ENCODE measurements around the gene TBC1D9.

TBC1D9 gene

GRCh38 chr4:140633124-140633523 lies 123.1 kb downstream of the TBC1D9 start:
- Histone ChIP-seq H3K9me3 (ENCODE audit: insufficient read depth, low read depth, low read length) (no peaks in the 10 kb centered on the region), H3K27me3 (ENCODE audit: insufficient read depth, low read length) (no peaks in the 10 kb centered on the region), H3K27ac (ENCODE audit: low read depth, low read length) (no peak overlapping the region), H3K36me3 (ENCODE audit: insufficient read depth, low read length) (no peaks in the 10 kb centered on the region), H3K9ac (ENCODE audit: low read depth, low read length) (no peak overlapping the region), H3K4me3 (ENCODE audit: low read length) (no peak overlapping the region), H3K4me1 (ENCODE audit: insufficient read depth, low read length) (no peaks in the 10 kb centered on the region)
- WGBS, result 90% methylated on average over 1 of the region's 2 CpGs

DNA sequence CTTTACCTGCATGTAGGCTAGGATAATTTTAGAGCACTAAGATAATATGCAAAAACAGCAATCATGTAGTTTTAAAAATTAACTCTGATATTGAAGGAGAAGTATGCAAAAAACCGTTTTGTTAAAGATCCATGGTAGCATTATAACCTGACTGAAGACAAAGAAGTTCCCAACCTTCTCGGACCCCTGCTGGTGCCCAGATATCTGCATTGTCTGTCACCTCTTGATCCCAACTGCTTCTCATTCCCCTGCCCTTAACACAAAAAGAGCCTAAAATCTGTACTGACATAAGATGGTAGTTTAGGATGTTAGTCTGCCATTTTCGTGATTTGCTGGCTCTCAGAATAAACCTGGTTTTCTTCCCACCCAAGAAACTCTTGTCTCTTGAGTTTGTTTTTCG lies 125.9 kb downstream of the TBC1D9 start:
- H3K36me3 ChIP-seq (ENCODE audit: insufficient read depth, low read length), result no peaks in the 10 kb centered on the region
- H3K9ac ChIP-seq (ENCODE audit: low read depth, low read length), result no peak overlapping the region
- no peaks in the 10 kb centered on the region for H3K27me3 ChIP-seq (ENCODE audit: insufficient read depth, low read length)
- no peak overlapping the region for H3K4me3 ChIP-seq (ENCODE audit: low read length)
- no peaks in the 10 kb centered on the region for H3K4me1 ChIP-seq (ENCODE audit: insufficient read depth, low read length)
- H3K27ac ChIP-seq (ENCODE audit: low read depth, low read length), result no peak overlapping the region
- H3K9me3 ChIP-seq (ENCODE audit: insufficient read depth, low read depth, low read length), result no peaks in the 10 kb centered on the region
- WGBS, result 56% methylated on average over 4 of the region's 4 CpGs

DNA sequence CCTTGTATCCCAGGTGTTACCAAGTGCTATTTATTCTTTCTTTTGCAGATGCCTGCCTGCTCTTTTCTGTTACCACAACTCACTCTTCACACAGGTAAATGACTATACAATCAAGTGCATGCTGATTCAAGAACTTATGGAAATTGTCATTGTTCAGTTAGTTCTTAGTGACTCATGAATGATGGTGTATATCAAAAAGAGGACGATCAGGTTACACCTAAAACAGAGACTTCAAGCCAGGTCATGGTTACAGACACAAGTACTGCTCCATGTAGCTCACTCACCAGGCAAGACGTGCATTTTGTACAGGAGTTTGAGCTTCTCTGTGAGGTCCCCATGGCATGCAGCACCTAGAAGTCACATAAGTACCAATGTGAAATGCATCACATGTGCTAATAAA lies 128.2 kb downstream of the TBC1D9 start:
- Histone ChIP-seq H3K9me3 (ENCODE audit: insufficient read depth, low read depth, low read length) (no peaks in the 10 kb centered on the region), H3K4me3 (ENCODE audit: low read length) (no peak overlapping the region), H3K27ac (ENCODE audit: low read depth, low read length) (no peak overlapping the region), H3K36me3 (ENCODE audit: insufficient read depth, low read length) (no peaks in the 10 kb centered on the region), H3K9ac (ENCODE audit: low read depth, low read length) (no peak overlapping the region), H3K27me3 (ENCODE audit: insufficient read depth, low read length) (no peaks in the 10 kb centered on the region), H3K4me1 (ENCODE audit: insufficient read depth, low read length) (no peaks in the 10 kb centered on the region)
- 96% methylated on average over 2 of the region's 2 CpGs for WGBS

DNA sequence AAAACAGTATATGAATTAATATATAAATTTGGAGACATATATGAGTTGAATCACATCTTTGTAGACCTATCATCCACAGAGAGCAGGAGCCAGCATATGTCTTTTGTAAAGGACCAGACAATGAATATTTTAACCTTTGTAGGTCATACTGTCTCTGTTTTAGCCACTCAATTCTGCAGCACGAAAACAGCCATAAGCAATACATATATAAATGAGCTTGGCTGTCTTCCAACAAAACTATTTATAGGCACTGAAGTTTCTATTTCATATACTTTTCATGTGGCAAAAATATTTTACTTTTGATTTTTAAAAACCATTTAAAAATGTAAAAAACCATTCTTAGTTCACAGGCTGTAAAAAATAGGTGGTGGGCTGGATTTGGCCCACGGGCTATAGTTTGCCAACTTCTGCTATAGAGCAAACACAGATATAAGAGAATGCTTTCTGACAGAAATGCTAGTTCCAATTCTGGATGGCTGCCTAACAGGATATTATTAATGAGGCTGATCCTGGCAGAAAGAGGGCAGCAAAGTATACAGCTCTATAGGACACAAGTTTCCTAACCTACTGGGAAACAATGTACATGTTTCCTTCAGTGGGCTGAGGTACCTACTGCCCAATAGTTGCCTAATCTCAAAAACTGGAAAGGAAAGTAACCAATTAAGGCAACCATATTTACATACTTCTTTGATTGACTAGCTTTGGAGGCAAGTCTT lies 129.4 kb downstream of the TBC1D9 start:
- Histone ChIP-seq H3K27me3 (ENCODE audit: insufficient read depth, low read length) (no peaks in the 10 kb centered on the region), H3K36me3 (ENCODE audit: insufficient read depth, low read length) (no peaks in the 10 kb centered on the region; the same call in 1 of the 2 replicates), H3K9me3 (ENCODE audit: insufficient read depth, low read depth, low read length) (no peaks in the 10 kb centered on the region), H3K4me3 (ENCODE audit: low read length) (no peak overlapping the region), H3K9ac (ENCODE audit: low read depth, low read length) (no peak overlapping the region), H3K4me1 (ENCODE audit: insufficient read depth, low read length) (no peaks in the 10 kb centered on the region), H3K27ac (ENCODE audit: low read depth, low read length) (no peak overlapping the region)
- 89% methylated on average over 2 of the region's 2 CpGs for WGBS

GRCh38 chr4:140622333-140622958 lies 133.7 kb downstream of the TBC1D9 start:
- H3K4me1 ChIP-seq (ENCODE audit: insufficient read depth, low read length), result peaks cover 10% of the 10 kb centered on the region
- no peak overlapping the region for H3K4me3 ChIP-seq (ENCODE audit: low read length)
- no peaks in the 10 kb centered on the region for H3K9me3 ChIP-seq (ENCODE audit: insufficient read depth, low read depth, low read length)
- no peak overlapping the region for H3K9ac ChIP-seq (ENCODE audit: low read depth, low read length)
- no peak overlapping the region for H3K27ac ChIP-seq (ENCODE audit: low read depth, low read length)
- H3K36me3 ChIP-seq (ENCODE audit: insufficient read depth, low read length), result no peaks in the 10 kb centered on the region; the same call in 1 of the 2 replicates
- no peaks in the 10 kb centered on the region for H3K27me3 ChIP-seq (ENCODE audit: insufficient read depth, low read length)
- WGBS, result 94% methylated on average over 33 of the region's 33 CpGs

DNA sequence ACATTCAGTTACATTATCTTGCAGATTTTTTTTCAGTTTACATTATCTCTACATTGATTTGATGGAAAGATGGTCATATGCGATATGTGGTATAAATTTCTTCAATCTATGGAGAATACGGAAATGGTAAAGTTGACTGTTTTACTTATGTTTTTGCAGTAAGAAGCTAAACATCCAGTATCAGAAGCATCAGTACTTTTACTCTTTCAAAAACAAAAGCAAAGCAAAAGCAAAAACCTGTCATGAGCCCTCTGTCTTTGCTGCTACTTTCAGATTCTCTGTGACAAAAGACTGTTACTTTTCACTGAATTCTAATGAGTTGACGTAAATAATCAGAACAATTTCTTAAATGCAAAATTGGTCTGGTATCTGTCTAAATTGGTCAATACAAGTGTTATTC lies 135.0 kb downstream of the TBC1D9 start:
- Histone ChIP-seq H3K4me1 (ENCODE audit: insufficient read depth, low read length) (peaks cover 17% of the 10 kb centered on the region), H3K9ac (ENCODE audit: low read depth, low read length) (no peak overlapping the region), H3K36me3 (ENCODE audit: insufficient read depth, low read length) (no peaks in the 10 kb centered on the region; the same call in 1 of the 2 replicates), H3K4me3 (ENCODE audit: low read length) (no peak overlapping the region), H3K27me3 (ENCODE audit: insufficient read depth, low read length) (no peaks in the 10 kb centered on the region), H3K27ac (ENCODE audit: low read depth, low read length) (no peak overlapping the region), H3K9me3 (ENCODE audit: insufficient read depth, low read depth, low read length) (no peaks in the 10 kb centered on the region)
- WGBS, result 85% methylated on average over 2 of the region's 3 CpGs

GRCh38 chr4:140617499-140618248 lies 138.5 kb downstream of the TBC1D9 start:
- Histone ChIP-seq H3K4me1 (ENCODE audit: insufficient read depth, low read length) (peaks cover 17% of the 10 kb centered on the region), H3K27ac (ENCODE audit: low read depth, low read length) (peak overlapping the region; percentile 10; the same call in 1 of the 2 replicates), H3K4me3 (ENCODE audit: low read length) (no peak overlapping the region), H3K27me3 (ENCODE audit: insufficient read depth, low read length) (no peaks in the 10 kb centered on the region), H3K9me3 (ENCODE audit: insufficient read depth, low read depth, low read length) (no peaks in the 10 kb centered on the region), H3K9ac (ENCODE audit: low read depth, low read length) (no peak overlapping the region), H3K36me3 (ENCODE audit: insufficient read depth, low read length) (no peaks in the 10 kb centered on the region; the same call in 1 of the 2 replicates)
- 49% methylated on average over 7 of the region's 7 CpGs for WGBS

DNA sequence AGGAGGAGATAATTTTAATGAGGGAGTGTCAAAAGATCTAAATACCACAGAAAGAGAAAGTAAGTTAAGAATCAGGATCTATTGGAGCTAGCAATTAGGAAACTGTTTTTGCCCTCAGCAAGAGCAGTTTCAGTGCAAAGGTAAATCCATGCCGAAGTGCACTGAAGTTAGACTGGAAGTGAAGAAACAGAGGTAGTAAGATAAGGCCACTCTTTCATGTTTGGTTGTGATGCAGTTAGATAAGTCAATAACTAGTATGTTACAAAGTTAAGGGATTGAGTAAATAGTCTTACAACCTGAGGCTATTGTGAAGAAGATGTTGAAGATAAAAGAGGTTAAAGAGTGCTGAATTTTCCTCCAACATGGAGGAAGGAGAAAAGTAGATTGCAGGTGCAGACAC lies 140.7 kb downstream of the TBC1D9 start:
- no peaks in the 10 kb centered on the region for H3K27me3 ChIP-seq (ENCODE audit: insufficient read depth, low read length)
- H3K9me3 ChIP-seq (ENCODE audit: insufficient read depth, low read depth, low read length), result no peaks in the 10 kb centered on the region
- H3K4me3 ChIP-seq (ENCODE audit: low read length), result no peak overlapping the region
- no peak overlapping the region for H3K9ac ChIP-seq (ENCODE audit: low read depth, low read length)
- no peaks in the 10 kb centered on the region for H3K36me3 ChIP-seq (ENCODE audit: insufficient read depth, low read length)
- 86% methylated on average over 1 of the region's 1 CpG for WGBS
- H3K4me1 ChIP-seq (ENCODE audit: insufficient read depth, low read length), result peaks cover 17% of the 10 kb centered on the region
- no peak overlapping the region for H3K27ac ChIP-seq (ENCODE audit: low read depth, low read length)

DNA sequence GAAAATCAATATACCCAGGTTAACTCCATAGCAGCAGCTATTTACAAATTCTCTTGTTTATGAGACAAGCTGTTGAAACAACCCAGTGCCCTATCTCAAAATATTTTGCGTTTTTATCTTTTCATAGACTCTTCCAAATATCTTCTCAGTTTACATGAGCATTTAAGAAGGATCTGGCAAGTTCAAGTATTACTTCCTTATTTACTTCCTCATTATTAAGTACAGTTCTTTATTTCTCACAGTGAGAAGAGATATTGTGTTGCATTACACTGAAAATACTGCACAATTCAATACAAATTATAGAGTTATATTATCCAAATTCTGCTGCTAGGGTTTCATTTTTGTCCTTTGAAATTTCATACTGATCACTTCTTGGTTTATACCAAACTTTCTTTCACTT lies 143.8 kb downstream of the TBC1D9 start:
- no peaks in the 10 kb centered on the region for H3K36me3 ChIP-seq (ENCODE audit: insufficient read depth, low read length)
- peaks cover 6% of the 10 kb centered on the region; the same call in 1 of the 2 replicates for H3K4me1 ChIP-seq (ENCODE audit: insufficient read depth, low read length)
- H3K9me3 ChIP-seq (ENCODE audit: insufficient read depth, low read depth, low read length), result no peaks in the 10 kb centered on the region
- no peak overlapping the region for H3K27ac ChIP-seq (ENCODE audit: low read depth, low read length)
- 86% methylated on average over 1 of the region's 1 CpG for WGBS
- no peak overlapping the region for H3K9ac ChIP-seq (ENCODE audit: low read depth, low read length)
- no peaks in the 10 kb centered on the region for H3K27me3 ChIP-seq (ENCODE audit: insufficient read depth, low read length)
- H3K4me3 ChIP-seq (ENCODE audit: low read length), result no peak overlapping the region

GRCh38 chr4:140611854-140612253 lies 144.3 kb downstream of the TBC1D9 start:
- Histone ChIP-seq H3K4me3 (ENCODE audit: low read length) (no peak overlapping the region), H3K9me3 (ENCODE audit: insufficient read depth, low read depth, low read length) (no peaks in the 10 kb centered on the region), H3K27me3 (ENCODE audit: insufficient read depth, low read length) (no peaks in the 10 kb centered on the region), H3K36me3 (ENCODE audit: insufficient read depth, low read length) (no peaks in the 10 kb centered on the region), H3K27ac (ENCODE audit: low read depth, low read length) (no peak overlapping the region), H3K9ac (ENCODE audit: low read depth, low read length) (no peak overlapping the region), H3K4me1 (ENCODE audit: insufficient read depth, low read length) (0 out of 2 replicates have a peak, but pooled peaks cover 1% of the 10 kb centered on the region)
- 95% methylated on average over 3 of the region's 3 CpGs for WGBS
